Natural killer cell treated with Interleukin-12 subunit alpha and Interleukin-12 subunit beta and Interleukin-15 and Interleukin-18, amount 100 ng/mL, for 72 hours (primary cell): ENCODE results near the gene NUP98. TPM values are rescaled to one million over a fixed set of nuclear protein-coding genes. Genes with fewer than 3 reads are reported as not detected.

ENCODE experiments used
- ATAC-seq, 2 donors: fragments of 150-1000 bp; cut with Tn5 transposase in 1 of 2; sonication (Bioruptor Pico), chemical (Tn5 transposase) in 1 of 2; 2 replicates each; pipeline ENCODE4 v1.10.0; 2021
- DNase-seq: peaks from one replicate; pipeline ENCODE4 v3.0.0; 2022; ENCODE audit warnings: low spot score
- H3K27ac Mint-ChIP-seq, 2 donors: 1 replicate in 1 of 2; 2 replicates in 1 of 2; pipeline ENCODE4 v1.8.0; 2022; ENCODE audit warnings: mixed read lengths in 2 of 2, mild to moderate bottlenecking in 1 of 2, moderate library complexity in 1 of 2
- H3K27me3 Mint-ChIP-seq, 2 donors: 1 replicate in 1 of 2; 2 replicates in 1 of 2; pipeline ENCODE4 v1.8.0; 2022; ENCODE audit warnings: mixed read lengths in 2 of 2
- H3K36me3 Mint-ChIP-seq: one replicate; pipeline ENCODE4 v1.8.0; 2022; ENCODE audit warnings: mixed read lengths
- H3K4me1 Mint-ChIP-seq, 2 donors: 1 replicate in 1 of 2; 2 replicates in 1 of 2; pipeline ENCODE4 v1.8.0; 2022; ENCODE audit warnings: low read depth in 2 of 2, mixed read lengths in 2 of 2, mild to moderate bottlenecking in 1 of 2
- H3K4me3 Mint-ChIP-seq: one replicate; pipeline ENCODE4 v1.8.0; 2022; ENCODE audit warnings: mixed read lengths
- H3K9me3 Mint-ChIP-seq: 2 replicates; pipeline ENCODE4 v1.8.0; 2022; ENCODE audit warnings: mixed read lengths
- total RNA-seq, 2 donors: library from RNA; stranded (reverse); gene quantifications; one replicate each; pipeline ENCODE4 v1.2.3, GENCODE V29; 2022

Gene NUP98
- total RNA-seq, 2 donors from 2014 or later = 116 to 176 TPM

- Mint-ChIP-seq H3K27me3 (no peaks in the 10 kb centered on the region), H3K4me1 (peaks cover 0 to 2% of the 10 kb centered on the region in 2 donors), H3K4me3 (no peak overlapping the region), H3K27ac (peak overlapping the region in 1 of 2 donors; percentile 32), H3K9me3 (no peaks in the 10 kb centered on the region), H3K36me3 (peaks cover 47% of the 10 kb centered on the region)
- DNase-seq = no peak
- ATAC-seq = no peak
These were observed 118.3 kb downstream of the NUP98 start for GRCh38 chr11:3679077-3679476.

GRCh38 chr11:3675971-3676370 is 121.4 kb downstream of the NUP98 start:
- H3K4me1 Mint-ChIP-seq = peaks cover 0 to 5% of the 10 kb centered on the region in 2 donors
- H3K9me3 Mint-ChIP-seq = no peaks in the 10 kb centered on the region
- no peak for DNase-seq
- peak in 1 of 2 donors; percentile 31 for ATAC-seq
- peaks cover 40% of the 10 kb centered on the region for H3K36me3 Mint-ChIP-seq
- H3K27ac Mint-ChIP-seq = no peak overlapping the region
- no peak overlapping the region for H3K4me3 Mint-ChIP-seq
- no peaks in the 10 kb centered on the region for H3K27me3 Mint-ChIP-seq

- no peak for DNase-seq
- Mint-ChIP-seq H3K36me3 (peaks cover 28% of the 10 kb centered on the region), H3K9me3 (no peaks in the 10 kb centered on the region), H3K27me3 (no peaks in the 10 kb centered on the region), H3K27ac (no peak overlapping the region), H3K4me1 (peaks cover 0 to 5% of the 10 kb centered on the region in 2 donors), H3K4me3 (no peak overlapping the region)
- ATAC-seq = no peak
These were observed 123.2 kb downstream of the NUP98 start for GRCh38 chr11:3674189-3674588.

GRCh38 chr11:3671334-3672254 is 125.8 kb downstream of the NUP98 start, which contains the start of gene CHRNA10:
Gene CHRNA10, minus strand, starts transcription at chr11:3671384. Its CDS starts 72 bp downstream, at chr11:3671312.
- Mint-ChIP-seq H3K4me3 (no peak within 1 kb of the TSS), H3K36me3 (peaks cover 11% of the 10 kb centered on the region)
- peak in 1 of 2 donors; percentile 17 for ATAC-seq

GRCh38 chr11:3669742-3670183 is 127.6 kb downstream of the NUP98 start:
- Mint-ChIP-seq H3K9me3 (no peaks in the 10 kb centered on the region), H3K27me3 (no peaks in the 10 kb centered on the region), H3K36me3 (peaks cover 7% of the 10 kb centered on the region), H3K4me1 (peaks cover 0 to 3% of the 10 kb centered on the region in 2 donors), H3K4me3 (no peak overlapping the region), H3K27ac (no peak overlapping the region)
- DNase-seq = no peak
- peak in 1 of 2 donors; percentile 35 for ATAC-seq

More at GRCh38 chr11:3671334-3672254, 125.8 kb downstream of the NUP98 start, which contains the start of gene CHRNA10:
- Mint-ChIP-seq H3K27ac (peak within 1 kb of the TSS in 1 of 2 donors; percentile 9), H3K9me3 (no peaks in the 10 kb centered on the region), H3K4me1 (peaks cover 0 to 3% of the 10 kb centered on the region in 2 donors), H3K27me3 (no peaks in the 10 kb centered on the region)
- DNase-seq = no peak

GRCh38 chr11:3669128-3669527 is 128.2 kb downstream of the NUP98 start:
- Mint-ChIP-seq H3K4me1 (peaks cover 0 to 3% of the 10 kb centered on the region in 2 donors), H3K27me3 (no peaks in the 10 kb centered on the region), H3K36me3 (peaks cover 7% of the 10 kb centered on the region), H3K9me3 (no peaks in the 10 kb centered on the region), H3K27ac (no peak overlapping the region), H3K4me3 (no peak overlapping the region)
- DNase-seq = no peak
- peak; percentile 17 to 39 for ATAC-seq

GRCh38 chr11:3667149-3668035 is 130.0 kb downstream of the NUP98 start:
- Mint-ChIP-seq H3K27ac (no peak overlapping the region), H3K36me3 (peaks cover under 1% of the 10 kb centered on the region), H3K9me3 (no peaks in the 10 kb centered on the region), H3K4me3 (no peak overlapping the region), H3K4me1 (peaks cover 0 to 3% of the 10 kb centered on the region in 2 donors), H3K27me3 (no peaks in the 10 kb centered on the region)
- no peak for DNase-seq
- ATAC-seq = no peak

- H3K36me3 Mint-ChIP-seq = no peaks in the 10 kb centered on the region
- no peaks in the 10 kb centered on the region for H3K9me3 Mint-ChIP-seq
- DNase-seq (no peak), ATAC-seq (no peak)
- no peaks in the 10 kb centered on the region for H3K4me1 Mint-ChIP-seq
- no peak overlapping the region for H3K27ac Mint-ChIP-seq
- no peaks in the 10 kb centered on the region for H3K27me3 Mint-ChIP-seq
- H3K4me3 Mint-ChIP-seq = no peak overlapping the region
These were observed 131.3 kb downstream of the NUP98 start for GRCh38 chr11:3666023-3666530.

GRCh38 chr11:3665336-3666022 is 131.9 kb downstream of the NUP98 start:
- Mint-ChIP-seq H3K9me3 (no peaks in the 10 kb centered on the region), H3K4me1 (no peaks in the 10 kb centered on the region), H3K4me3 (no peak overlapping the region), H3K27me3 (no peaks in the 10 kb centered on the region), H3K27ac (no peak overlapping the region), H3K36me3 (no peaks in the 10 kb centered on the region)
- ATAC-seq = no peak
- DNase-seq = no peak

GRCh38 chr11:3664032-3664630 is 133.2 kb downstream of the NUP98 start:
- H3K9me3 Mint-ChIP-seq = no peaks in the 10 kb centered on the region

GRCh38 chr11:3662856-3663255 is 134.5 kb downstream of the NUP98 start:
- no peaks in the 10 kb centered on the region for H3K36me3 Mint-ChIP-seq
- H3K9me3 Mint-ChIP-seq = no peaks in the 10 kb centered on the region
- DNase-seq (no peak), ATAC-seq (no peak)
- no peak overlapping the region for H3K27ac Mint-ChIP-seq
- peaks cover 6 to 8% of the 10 kb centered on the region in 2 donors for H3K27me3 Mint-ChIP-seq
- H3K4me3 Mint-ChIP-seq = no peak overlapping the region
- H3K4me1 Mint-ChIP-seq = no peaks in the 10 kb centered on the region

More at GRCh38 chr11:3664032-3664630, 133.2 kb downstream of the NUP98 start:
- Mint-ChIP-seq H3K4me1 (no peaks in the 10 kb centered on the region), H3K27me3 (peaks cover 0 to under 1% of the 10 kb centered on the region in 2 donors), H3K36me3 (no peaks in the 10 kb centered on the region), H3K27ac (no peak overlapping the region), H3K4me3 (no peak overlapping the region)
- DNase-seq (no peak), ATAC-seq (no peak)

GRCh38 chr11:3660960-3661359 is 136.4 kb downstream of the NUP98 start:
- Mint-ChIP-seq H3K27me3 (peaks cover 6 to 8% of the 10 kb centered on the region in 2 donors), H3K9me3 (no peaks in the 10 kb centered on the region), H3K4me1 (no peaks in the 10 kb centered on the region), H3K36me3 (no peaks in the 10 kb centered on the region), H3K4me3 (no peak overlapping the region), H3K27ac (no peak overlapping the region)
- ATAC-seq = no peak
- DNase-seq = no peak
